HG02840 (cell line): ENCODE data around the gene CLPSL1.
"Not testable (repeated sequence)": the region's sequence is repeated elsewhere in the genome, so short reads cannot be mapped to it uniquely, and the experiment has no call there.

Experiments used
- ATAC-seq: cut with Tn5 transposase; IDR thresholded peaks from one replicate; pipeline ENCODE4 v1.9.1; 2021; ENCODE audit warnings: mild to moderate bottlenecking, moderate library complexity, moderate number of reproducible peaks; ENCODE audit not compliant: unreplicated experiment, low FRiP score

The CLPSL1 gene

DNA sequence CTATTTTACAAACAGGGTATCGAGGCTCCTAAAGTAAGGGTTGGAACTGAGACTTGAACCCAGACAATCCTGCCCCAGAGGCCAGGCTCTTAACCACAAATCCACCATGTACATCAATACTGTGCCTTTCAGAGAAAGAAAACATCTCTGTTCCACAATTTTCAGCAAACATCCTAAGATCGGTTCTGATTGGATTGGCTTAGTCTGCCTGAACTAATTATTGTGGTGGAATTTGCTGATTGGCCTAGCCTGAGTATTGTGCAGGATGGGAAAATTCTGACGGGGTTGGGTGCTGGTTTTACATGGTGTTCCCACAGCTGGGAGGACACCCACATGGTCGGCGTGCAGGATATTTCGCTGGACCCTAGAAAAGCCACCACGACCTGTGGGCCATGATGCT is at the start of gene CLPSL1:
TSS of gene CLPSL1 (plus strand) at position 301 of the 400 bp plus-strand sequence. CDS start at position 393, 92 bp downstream.
- no peak for ATAC-seq

GRCh38 chr6:35731414-35731735 is 49.4 kb upstream of the CLPSL1 start:
- peak; percentile 52 for ATAC-seq

- peak; percentile 44 for ATAC-seq
Observed at GRCh38 chr6:35731736-35732532, 48.9 kb upstream of the CLPSL1 start.

DNA sequence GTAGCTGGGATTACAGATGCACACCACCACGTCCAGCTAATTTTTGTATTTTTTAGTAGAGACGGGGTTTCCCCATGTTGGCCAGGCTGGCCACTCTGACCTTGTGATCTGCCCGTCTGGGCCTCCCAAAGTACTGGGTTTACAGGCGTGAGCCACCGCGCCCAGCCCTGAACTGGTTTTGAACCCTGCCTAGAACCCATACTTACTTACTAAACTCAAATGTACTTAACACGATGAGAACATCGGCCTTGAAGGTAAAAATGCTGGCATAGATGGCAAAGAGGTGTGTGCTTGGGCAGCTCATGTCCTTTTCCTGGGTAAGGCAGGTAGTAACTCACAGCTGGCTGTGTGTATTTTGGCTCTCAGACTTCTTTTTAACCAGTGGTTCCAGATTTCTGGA is 47.2 kb upstream of the CLPSL1 start:
- no peak for ATAC-seq

GRCh38 chr6:35734319-35734718 is 46.5 kb upstream of the CLPSL1 start:
- ATAC-seq: not testable (repeated sequence)

DNA sequence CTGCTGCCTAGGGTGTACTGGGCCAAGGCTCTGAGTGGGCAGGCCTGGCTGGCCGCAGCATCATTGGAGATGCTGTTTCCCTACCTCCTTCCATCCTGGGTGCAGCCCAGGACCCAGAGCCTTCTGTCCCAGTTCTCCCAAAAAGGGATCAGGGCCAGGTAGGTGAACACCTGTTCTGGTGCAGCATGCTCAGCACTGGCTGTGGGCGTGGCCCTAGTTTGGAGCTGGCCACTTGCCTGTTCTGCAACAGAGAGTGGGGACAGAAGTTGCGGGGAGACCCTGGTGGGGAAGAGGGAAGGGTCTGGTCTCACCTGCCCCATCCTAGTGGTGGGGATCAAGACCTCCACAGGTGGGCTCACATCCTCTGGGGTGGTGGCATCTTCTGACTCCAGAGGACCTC is 45.4 kb upstream of the CLPSL1 start:
- no peak for ATAC-seq

- no peak for ATAC-seq
Observed at GRCh38 chr6:35736253-35736894, 44.4 kb upstream of the CLPSL1 start.

DNA sequence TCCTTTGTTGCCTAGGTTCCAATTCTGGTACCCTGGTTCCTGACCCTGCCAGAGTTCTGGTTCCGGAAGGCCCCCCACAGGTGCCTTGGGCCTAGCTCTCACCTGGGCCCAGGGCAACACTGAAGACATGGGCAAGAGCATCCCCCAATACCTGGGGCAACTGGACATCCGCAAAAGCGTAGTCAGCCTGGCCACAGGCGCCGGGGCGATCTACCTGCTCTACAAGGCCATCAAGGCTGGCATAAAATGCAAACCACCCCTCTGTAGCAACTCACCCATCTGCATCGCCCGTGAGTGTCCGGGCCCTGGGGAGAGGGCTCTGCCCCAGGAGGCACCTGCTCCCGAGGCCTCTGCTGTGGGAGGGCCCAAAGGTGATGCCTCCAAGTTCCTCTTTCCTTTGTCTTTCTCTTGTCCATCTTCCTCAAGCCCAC is 43.8 kb upstream of the CLPSL1 start, which contains the start of gene ARMC12:
TSS of gene ARMC12 (plus strand) at position 51 of the 431 bp plus-strand sequence. CDS start at position 128, 77 bp downstream.
- no peak for ATAC-seq

GRCh38 chr6:35737413-35738211 is 43.2 kb upstream of the CLPSL1 start:
- no peak for ATAC-seq

DNA sequence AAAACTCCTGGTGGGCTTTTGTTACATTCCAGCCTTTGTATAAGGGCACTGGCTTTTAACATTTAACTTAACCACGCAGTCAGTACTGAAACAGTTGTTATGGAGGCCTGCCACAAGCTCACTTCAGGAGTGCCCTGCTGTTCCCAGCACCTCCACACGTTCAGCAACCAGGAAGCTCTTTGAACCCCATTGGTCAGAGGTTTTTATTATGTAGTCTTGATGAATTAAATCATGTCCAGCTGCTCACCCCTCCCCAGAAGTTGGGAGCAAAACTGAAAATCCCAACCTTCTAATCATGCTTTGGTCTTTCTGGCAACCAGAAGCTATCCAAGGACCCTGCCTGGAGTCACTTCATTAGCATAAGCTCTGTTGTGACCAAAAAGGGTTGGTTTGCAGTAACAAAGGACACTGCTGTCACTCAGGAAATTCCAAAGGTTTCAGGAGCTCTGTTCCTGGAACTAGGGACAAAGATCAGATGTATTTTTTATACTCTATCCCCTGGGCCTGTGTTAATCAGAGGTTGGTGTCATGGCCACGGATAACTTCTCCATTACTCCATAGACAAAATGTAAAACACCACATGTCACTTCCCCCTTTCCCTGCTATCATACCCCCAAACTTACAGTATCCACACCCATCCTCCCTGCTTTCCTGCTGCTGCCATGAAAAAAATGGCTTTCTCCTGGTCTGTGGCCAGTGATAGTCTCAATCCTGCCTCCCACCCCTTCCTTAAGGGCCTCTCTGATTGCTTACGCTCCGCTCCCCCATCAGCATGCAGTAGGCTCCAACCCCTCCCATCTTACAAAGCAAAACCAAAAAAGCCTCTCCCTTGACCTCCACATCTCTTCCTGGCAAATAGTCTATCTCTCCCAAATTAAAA is 40.9 kb upstream of the CLPSL1 start:
- no peak for ATAC-seq

DNA sequence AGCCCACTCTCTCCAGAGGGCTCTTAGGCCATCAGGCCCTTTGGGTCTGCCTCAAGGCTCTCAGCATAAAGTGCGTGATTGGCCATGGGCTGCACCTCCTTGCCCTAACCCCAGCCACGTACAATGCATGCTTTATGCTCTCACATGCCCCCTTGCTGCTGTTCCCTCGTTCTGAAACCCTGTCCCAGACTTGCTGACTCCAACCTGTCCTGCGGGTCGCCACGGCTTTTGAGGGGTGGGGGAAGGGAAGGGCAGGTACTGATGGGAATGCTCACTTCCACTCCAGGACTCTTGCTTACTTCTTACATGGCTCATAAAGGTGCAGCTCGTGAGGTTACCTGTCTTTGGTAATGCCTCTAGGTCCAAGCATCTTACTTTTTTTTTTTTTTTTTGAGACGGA is 38.0 kb upstream of the CLPSL1 start:
- ATAC-seq: no peak

- no peak for ATAC-seq
Observed at GRCh38 chr6:35745509-35745908, 35.3 kb upstream of the CLPSL1 start.

DNA sequence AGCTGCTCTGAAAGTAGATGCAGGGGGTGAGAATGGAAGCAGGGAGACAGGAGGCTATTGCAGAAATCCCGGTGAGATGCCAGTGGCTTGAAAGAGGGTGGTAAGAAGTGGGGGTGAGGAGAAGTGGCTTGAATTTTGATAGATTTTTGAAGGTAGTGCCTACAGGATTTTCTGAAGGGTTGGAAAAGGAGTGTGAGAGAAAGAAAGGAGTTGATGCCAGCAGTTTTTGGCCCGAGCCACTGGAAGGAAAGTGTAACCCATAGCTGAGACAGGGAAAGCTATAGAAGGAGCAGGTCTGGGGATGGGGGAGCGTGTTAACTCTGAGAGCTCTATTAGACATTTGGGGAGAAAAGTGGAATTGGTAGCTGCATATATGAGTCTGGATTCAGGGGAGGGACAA is 34.3 kb upstream of the CLPSL1 start:
- no peak for ATAC-seq

DNA sequence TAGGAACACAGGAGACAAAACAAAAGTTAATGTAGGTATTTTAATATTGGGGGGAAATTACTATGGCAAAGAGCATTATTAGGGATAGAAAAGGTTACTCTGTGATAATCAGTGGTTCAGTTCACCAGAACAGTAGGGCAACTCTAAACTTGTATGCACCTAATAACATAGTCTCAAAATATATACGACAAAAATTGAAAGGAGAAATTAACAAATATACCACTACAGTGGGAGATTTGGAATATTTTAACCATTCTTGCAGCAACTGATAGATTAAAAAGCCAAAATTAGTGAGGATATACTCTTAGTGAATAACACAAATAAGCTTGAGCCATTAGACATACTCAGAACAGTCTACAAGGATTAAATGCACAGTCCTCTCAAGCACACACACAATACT is 32.9 kb upstream of the CLPSL1 start:
- ATAC-seq: no peak

DNA sequence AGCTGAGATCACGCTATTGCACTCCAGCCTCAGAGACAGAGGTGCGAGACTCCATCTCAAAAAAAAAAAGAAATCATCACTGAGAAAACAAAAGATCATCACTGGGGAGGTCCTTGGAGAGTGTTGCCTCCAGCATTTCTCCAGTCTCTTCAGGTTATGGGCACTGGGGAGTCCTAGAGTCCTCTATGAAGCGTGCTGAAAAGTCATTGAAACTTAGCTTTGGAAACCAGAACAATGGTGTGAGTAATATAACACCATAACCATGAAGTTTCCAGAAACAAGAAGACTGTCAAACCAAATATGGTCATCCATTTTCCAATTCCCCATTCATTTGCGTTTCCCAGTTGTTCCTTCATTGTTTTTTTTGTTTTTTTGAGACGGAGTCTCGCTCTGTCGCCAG is 30.3 kb upstream of the CLPSL1 start:
- no peak for ATAC-seq

- no peak for ATAC-seq
Observed at GRCh38 chr6:35751594-35751993, 29.2 kb upstream of the CLPSL1 start.

GRCh38 chr6:35752330-35752729 is 28.5 kb upstream of the CLPSL1 start:
- ATAC-seq: no peak

- no peak for ATAC-seq
Observed at GRCh38 chr6:35754452-35755277, 26.2 kb upstream of the CLPSL1 start.

DNA sequence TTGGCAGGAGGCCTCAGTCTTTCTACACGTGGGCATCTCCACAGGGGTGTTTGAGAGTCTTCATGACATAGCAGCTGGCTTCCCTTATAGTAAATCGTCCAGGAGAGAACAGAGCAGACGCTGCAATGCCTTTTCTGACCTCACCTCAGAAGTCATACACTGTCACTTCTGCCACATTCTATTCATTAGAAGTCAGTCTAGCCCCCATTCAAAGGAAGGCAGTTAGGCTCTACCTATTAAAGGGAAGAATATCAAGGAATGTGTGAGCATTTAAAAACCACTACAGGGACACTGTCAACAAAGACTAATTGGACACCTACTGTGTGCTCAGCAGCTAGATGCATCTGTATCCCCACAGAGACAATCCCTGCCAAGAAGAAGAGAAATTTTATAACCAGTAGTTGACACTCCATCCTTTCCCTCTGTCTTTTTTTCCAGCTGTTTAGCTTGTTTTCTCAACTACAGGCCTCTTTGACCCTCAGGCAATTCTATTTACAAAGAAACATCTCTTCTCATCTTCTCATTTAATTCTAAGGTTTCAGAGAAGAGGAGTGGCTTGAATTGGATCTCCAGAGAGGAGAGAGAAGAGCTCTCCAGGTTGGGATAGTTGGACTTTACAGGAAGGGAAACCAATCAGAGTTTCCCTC is 25.4 kb upstream of the CLPSL1 start:
- no peak for ATAC-seq
